NCI-H2227 treated with DMSO at 0.1 percent for 48 hours (cell line): ENCODE measurements around the gene CDKAL1.
"Not testable (repeated sequence)": the region's sequence is repeated elsewhere in the genome, so short reads cannot be mapped to it uniquely, and the experiment has no call there.

Experiments
- DNase-seq: peaks from one replicate; lab custom pipeline; 2025; lab: John Stamatoyannopoulos, UW

Gene CDKAL1

GRCh38 chr6:20534295-20535262 lies at the start of gene CDKAL1:
Gene CDKAL1, plus strand, starts transcription at chr6:20534457. Its CDS starts 11,894 bp downstream, at chr6:20546351.
- peak; percentile 94 for DNase-seq

GRCh38 chr6:20486641-20487040 lies 47.6 kb upstream of the CDKAL1 start:
- DNase-seq: no peak

- DNase-seq: no peak
Measured at GRCh38 chr6:20487669-20488375, 46.4 kb upstream of the CDKAL1 start.

GRCh38 chr6:20490591-20490990 lies 43.7 kb upstream of the CDKAL1 start:
- DNase-seq: no peak

GRCh38 chr6:20492099-20492498 lies 42.2 kb upstream of the CDKAL1 start:
- no peak for DNase-seq

GRCh38 chr6:20497216-20498040 lies 36.8 kb upstream of the CDKAL1 start:
- no peak for DNase-seq

- DNase-seq: no peak
Measured at GRCh38 chr6:20498041-20498385, 36.2 kb upstream of the CDKAL1 start.

- DNase-seq: no peak
Measured at GRCh38 chr6:20509212-20509611, 25.0 kb upstream of the CDKAL1 start.

- no peak for DNase-seq
Measured at GRCh38 chr6:20511852-20512251, 22.4 kb upstream of the CDKAL1 start.

GRCh38 chr6:20525208-20525607 lies 9.0 kb upstream of the CDKAL1 start:
- not testable (repeated sequence) for DNase-seq

GRCh38 chr6:20529086-20529448 lies 5.2 kb upstream of the CDKAL1 start:
- DNase-seq: peak; percentile 7

- DNase-seq: no peak
Measured at GRCh38 chr6:20532881-20533280, 1.4 kb upstream of the CDKAL1 start.

GRCh38 chr6:20533746-20534294 lies 437 bp upstream of the CDKAL1 start:
- no peak for DNase-seq

- no peak for DNase-seq
Measured at GRCh38 chr6:20538131-20538662, 3.9 kb downstream of the CDKAL1 start.

- no peak for DNase-seq
Measured at GRCh38 chr6:20538907-20539306, 4.7 kb downstream of the CDKAL1 start.

GRCh38 chr6:20539387-20539786 lies 5.1 kb downstream of the CDKAL1 start:
- DNase-seq: no peak

- DNase-seq: no peak
Measured at GRCh38 chr6:20540683-20541082, 6.4 kb downstream of the CDKAL1 start.

- no peak for DNase-seq
Measured at GRCh38 chr6:20541382-20541781, 7.1 kb downstream of the CDKAL1 start.

- no peak for DNase-seq
Measured at GRCh38 chr6:20542927-20543602, 8.8 kb downstream of the CDKAL1 start.

GRCh38 chr6:20548264-20548663 lies 14.0 kb downstream of the CDKAL1 start:
- DNase-seq: no peak

GRCh38 chr6:20549398-20549797 lies 15.1 kb downstream of the CDKAL1 start:
- not testable (repeated sequence) for DNase-seq
